Activated CD4-positive, CD25-positive, alpha-beta regulatory T cell treated with anti-CD3 and anti-CD28 coated beads, Interleukin-2, amount 50 U/mL, for 16 hours (primary cell): ENCODE results near the gene TLR6.

ENCODE experiments used
- DNase-seq: peaks from one replicate; pipeline ENCODE4 v3.0.0-alpha.2; 2020; ENCODE audit warnings: low read depth, low spot score

Gene TLR6, protein sequence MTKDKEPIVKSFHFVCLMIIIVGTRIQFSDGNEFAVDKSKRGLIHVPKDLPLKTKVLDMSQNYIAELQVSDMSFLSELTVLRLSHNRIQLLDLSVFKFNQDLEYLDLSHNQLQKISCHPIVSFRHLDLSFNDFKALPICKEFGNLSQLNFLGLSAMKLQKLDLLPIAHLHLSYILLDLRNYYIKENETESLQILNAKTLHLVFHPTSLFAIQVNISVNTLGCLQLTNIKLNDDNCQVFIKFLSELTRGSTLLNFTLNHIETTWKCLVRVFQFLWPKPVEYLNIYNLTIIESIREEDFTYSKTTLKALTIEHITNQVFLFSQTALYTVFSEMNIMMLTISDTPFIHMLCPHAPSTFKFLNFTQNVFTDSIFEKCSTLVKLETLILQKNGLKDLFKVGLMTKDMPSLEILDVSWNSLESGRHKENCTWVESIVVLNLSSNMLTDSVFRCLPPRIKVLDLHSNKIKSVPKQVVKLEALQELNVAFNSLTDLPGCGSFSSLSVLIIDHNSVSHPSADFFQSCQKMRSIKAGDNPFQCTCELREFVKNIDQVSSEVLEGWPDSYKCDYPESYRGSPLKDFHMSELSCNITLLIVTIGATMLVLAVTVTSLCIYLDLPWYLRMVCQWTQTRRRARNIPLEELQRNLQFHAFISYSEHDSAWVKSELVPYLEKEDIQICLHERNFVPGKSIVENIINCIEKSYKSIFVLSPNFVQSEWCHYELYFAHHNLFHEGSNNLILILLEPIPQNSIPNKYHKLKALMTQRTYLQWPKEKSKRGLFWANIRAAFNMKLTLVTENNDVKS

DNA sequence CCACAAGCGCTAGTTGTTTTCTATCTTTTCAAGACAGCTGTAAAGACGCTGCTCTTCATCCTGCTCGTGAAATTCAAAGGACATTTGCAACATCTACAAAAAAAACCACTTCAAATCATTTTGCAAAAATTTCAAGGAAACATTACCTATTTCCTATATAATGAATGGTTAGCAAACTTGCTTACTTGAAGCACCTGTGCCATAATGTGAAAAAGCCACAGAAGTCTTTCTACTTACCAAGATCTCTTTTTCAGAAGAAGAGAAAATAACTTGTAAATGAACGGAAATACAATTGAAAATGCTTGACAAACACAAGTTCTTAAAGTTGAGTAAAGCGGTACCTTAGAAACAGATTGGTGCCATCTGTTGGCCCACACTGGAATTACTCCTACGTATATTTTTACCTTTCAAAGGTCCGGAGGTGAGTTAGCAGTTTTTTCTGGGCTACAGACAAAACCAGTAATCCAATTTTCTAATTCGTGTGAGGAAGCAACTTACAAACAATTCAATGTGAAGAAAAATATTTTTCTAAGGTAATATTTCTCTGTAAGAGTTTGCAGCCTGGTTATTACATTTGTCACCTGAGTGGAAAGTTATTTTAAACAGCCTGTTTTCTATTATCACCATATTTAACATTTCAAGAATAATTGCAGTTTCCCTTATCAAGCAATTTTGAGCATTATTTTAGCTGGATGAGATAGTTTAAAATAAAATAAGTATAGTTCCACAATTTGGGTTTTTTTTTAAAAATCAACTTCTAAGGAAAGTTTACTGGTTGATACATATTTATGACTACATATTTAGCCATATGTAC lies at the start of gene TLR6:
Gene TLR6, minus strand, starts transcription at position 294 of the 814 bp plus-strand sequence. CDS start 27,344 bp downstream, outside the sequence.
- peak; percentile 45 for DNase-seq

DNA sequence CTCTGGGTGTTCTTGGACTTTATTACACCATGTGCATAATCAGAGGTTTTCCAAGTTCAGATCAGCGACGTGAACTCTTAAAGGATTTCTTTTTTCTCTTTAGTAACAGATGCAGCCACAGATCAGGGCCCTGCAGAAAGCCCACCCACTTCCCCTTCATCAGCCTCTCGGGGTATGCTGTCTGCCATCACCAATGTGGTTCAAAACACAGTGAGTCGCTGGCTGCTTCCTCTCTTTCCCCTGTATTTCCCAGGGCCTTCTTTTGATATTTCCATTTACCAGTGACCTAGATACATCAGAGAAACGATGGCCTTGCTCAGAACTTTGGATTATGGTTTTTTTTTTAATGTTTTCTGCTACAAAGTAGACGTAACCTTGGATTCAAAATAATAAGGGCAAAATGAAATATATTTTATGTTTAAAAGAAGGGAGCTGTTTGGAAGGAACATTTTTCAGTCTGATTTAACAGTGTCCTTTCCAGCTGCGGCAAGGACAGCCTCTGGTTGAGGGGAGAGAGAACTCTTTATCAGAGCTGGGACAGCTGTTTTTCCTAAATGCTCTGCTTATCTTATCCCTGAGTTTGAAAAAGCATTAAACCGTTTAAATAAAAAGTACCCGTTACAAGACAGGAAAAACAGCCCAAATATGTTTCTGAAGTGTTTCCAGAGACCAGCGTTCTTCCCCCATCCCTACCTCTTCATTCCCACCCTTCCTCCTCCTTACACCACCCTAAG lies 49.2 kb upstream of the TLR6 start:
- DNase-seq = no peak

DNA sequence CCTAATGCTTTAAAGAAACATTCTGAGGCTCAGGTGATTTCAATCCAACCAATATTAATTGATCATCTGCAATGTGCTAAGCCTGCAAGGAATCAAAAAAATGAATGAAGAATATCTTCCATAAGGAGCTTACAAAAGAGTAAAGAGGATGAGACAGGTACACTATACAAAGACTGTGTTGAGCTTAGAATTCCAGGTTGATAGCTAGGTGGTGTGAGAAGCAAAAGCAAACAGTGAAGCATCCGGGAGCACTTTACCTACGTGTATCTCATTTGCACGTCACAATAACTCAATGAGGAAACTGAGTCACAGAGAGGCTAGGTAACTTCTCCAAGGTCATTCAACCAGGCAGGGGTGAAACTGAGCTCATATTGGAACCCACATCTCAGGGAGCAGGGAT lies 48.1 kb upstream of the TLR6 start:
- no peak for DNase-seq

DNA sequence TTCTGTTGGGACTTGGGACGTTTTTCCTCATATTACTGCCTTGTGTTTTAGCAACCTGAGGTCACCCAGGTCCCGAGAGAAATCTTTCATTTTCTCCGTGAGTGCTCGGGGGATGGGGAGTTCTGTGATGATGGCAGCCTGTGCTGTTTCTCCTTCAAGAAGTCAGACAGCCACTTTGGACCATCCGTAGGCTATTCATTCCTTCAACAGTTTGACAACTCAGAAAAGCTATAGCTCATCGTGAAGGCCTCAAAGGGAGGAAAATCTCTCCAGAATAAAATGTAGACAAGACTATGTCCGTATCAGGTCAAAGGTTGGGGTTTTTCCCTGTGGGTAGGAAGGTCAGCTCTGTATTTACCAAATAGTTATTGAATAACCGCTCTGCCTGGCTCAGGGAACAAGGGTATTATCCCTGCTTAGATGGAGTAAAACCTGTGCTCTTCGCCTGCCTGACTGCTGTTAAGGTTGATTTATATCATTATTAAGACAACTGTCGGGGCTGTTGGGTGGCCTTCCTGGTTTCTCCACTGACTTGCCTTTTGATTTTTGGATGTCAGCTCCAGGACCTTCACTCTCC lies 47.6 kb upstream of the TLR6 start:
- DNase-seq = no peak

DNA sequence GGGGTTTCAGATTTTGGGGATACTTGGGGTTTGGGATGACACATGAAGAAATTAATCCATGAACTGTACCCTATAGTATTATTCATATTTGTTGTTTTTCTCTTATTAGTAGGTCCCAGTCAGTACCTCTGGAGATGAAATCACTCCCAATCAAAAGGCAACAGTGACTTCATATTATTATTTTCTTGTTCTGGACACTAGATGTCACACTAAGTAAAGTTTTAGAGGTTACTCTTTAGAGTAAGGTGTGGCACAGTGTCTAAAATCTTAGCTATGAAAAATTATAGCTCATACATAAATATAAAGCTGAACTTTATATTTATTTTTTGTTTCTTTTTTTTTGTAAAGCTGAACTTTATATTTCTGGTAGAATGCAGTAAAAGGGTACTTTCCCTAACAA lies 46.1 kb upstream of the TLR6 start:
- no peak for DNase-seq

DNA sequence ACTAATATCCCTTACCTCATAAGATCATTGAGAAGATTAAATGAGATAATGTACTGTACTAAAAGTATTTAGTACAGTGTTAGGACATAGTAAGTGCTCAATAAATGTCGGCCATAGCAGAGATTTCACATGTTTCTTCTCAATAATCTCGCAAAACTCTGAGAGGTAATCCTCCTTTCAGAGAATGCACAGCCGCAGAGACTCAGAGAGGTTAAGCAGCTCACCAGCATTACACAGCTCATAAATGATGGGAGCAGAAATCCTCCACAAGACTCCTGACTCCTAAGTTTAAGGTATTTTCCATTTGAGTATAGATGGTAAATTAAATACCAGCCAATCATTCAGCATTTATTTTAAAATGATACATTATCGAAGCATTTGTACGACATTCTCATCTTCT lies 45.6 kb upstream of the TLR6 start:
- DNase-seq = no peak

DNA sequence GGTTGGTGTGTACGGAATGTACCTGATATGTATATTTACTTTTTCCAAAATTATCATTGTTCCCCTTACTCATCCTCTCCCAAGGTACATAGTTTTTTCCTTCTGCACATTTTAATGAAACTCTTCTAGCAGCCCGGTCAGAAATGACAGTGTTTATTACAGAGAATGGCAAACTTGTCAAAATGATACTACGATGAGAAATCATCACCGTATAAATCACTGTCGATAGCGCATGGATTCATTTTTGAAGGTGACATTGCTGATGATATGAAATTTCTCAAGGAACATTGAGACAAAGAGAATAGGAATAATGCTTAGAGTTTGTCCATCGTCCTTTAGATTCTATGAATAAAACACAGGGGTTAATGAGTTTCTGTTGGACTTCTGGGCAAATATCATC lies 41.6 kb upstream of the TLR6 start:
- DNase-seq = no peak

DNA sequence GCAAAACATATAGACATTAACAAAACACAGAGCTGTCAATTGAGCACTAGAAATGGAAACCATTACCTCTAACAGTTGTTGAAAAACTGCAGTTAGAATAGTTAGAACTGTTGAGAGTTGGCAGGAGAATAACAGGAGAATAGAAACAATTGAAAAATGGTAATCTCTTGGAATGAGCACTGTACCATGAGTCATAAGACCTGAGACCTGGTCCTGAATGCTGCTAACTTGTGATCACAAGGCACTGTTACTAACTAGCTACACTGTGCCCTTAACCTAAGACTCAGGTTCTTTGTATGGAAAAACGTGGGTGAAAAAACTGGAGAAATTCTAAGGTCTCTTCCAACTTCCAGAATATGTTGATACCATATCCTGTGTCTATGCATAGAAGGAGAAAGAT lies 40.3 kb upstream of the TLR6 start:
- no peak for DNase-seq

DNA sequence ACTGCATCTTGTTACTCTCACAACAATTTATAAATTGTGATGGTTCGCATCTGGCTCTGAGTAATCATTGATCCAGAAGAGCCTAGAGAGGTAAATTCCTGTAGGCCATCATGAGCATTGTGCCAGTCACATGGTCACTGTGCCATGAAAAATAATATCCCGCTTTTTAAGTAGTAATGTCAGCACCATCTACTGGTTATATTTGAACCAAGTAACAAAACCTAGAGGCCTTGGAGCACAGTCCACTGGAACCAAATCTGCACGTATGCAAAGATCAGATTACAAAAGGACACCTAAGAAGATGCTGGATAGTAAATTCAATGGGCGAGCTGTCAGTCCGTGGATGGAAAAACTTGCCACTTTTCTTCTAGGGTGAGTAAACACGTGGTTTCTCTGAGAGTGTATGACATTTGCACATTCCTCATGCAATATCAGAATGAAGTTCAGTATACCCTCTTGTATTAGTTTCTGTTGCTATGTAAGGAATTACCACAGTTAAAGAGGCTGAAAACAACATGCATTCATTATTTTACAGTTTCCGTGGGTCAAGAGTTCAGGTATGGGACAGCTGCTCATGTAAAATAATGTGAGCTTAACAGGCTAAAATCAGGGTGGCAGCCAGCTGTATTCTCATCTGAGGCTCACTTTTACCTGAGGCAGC lies 37.8 kb upstream of the TLR6 start:
- DNase-seq = no peak

DNA sequence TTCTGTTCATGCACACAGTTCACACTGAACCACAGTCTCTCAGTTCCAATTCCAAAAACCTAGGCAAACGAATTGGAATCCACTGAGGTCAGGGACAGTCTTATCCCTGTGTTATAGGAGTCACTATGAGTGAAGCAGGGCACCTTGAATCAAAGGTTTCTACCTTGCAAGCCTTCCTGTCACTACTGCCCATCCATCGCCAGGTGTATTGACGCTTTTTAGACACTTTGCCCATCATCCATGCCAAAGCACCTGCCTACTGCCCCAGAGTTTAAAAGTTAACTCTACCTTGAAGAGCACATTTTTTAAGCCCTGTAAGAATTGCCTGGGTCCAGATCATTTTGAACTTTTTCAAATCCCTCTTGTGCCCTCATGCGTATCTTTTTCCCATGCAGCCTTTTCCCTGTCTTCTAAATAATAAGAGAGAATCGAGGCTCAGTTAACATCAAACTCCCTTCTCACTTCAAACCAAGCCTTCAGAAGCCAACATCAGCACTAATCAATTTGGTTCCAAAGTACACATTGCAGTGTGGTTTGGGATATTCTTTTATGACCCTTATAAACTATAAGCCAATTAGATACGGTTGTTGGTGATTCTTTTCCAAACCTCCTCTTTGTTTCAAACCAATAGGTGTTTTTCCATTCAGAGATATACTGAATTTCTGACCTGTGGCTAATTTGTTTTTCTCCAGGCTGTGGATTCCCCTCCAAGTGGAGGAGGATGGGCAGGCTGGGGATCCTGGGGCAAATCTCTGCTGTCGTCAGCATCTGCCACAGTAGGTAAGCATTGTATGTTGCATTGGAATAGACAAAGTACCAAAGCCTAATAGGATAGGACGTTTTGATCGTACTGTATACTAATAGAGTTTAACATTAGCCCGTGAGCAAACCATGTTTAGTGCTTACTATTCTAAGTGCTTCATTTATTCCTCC lies 34.7 kb upstream of the TLR6 start:
- no peak for DNase-seq

DNA sequence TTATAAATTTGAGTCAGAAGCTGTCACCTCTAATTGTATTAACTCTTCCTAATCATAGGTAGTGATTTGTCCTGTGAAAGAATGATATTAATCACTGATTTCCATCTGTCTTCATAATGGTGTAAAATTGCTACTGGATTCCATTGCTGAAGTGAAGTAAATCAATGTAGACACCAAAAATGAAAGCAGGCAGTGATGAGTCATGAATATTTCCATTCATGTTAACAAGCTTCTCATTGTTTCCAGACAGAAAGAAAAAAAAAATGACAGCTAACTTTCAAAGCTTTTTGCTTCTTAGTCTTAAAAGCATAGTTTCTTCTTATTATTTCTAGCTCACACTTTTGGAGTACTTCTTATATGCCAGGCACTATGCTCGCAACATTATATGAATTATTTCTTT lies 32.5 kb upstream of the TLR6 start:
- no peak for DNase-seq

DNA sequence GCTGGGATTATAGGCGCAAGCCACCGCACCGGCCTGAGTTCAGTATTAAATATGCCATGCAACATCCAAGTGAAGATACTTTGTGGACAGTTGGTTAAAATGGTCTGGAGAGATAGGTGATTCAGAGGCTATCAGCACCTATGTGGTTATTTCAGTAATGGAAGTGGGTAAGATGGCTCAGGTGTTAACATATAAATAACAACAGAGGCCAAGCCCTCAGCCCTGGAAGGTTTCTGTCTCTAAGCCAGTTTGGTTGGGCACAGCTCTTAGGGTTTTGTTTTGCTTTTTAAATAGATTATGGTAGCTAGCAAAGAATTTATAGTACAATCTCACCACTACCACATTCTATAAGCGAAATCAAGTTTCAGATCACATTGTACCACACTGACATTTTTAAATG lies 27.6 kb upstream of the TLR6 start:
- no peak for DNase-seq

DNA sequence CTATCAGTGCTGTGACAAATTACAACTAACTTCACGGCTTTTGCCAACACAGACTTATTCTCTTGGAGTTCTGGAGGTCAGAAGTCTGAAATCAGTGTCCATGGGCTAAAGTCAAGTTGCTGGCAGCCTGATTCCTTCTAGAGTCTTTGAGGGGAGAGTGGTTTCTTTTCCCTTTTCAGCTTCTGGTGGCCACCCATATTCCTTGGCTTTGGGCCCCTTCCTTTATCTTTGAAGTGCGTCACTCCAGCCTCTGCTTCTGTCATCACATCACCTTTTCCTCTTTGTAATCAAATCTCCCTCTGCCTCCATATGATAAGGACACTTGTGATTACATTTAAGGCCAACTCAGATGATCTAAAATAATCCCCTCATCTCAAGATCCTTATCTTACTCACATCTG lies 20.0 kb upstream of the TLR6 start:
- no peak for DNase-seq

DNA sequence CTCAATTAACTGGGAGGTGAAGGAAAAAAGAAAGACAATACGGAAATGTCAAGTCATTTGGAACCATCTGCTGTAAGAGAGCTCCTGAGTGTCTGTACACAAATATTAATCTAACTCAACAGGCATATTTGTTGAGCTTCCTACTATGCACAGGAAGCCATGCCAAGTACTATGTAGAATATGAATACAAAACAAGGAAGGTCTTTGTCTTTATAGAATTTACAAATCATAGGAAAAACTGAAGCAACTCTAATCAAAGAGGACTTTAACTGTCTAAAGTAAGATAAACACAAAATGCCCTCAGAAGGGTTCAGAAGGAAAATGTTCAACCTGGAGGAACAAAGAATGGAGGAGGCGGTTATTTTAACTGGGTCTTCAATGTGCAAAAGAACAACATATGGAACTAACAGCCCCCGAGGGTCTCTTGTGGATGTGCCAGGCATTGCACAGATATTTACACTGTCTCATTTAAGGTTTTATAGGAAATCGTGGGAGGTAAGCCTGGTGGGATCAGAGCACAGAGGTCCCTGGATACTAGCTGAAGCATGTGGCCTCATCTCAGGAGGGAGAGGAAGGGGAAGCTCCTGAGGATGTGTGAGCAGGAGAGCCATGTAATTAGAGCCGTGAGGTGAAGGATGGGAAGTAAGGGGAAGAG lies 16.8 kb upstream of the TLR6 start:
- no peak for DNase-seq

DNA sequence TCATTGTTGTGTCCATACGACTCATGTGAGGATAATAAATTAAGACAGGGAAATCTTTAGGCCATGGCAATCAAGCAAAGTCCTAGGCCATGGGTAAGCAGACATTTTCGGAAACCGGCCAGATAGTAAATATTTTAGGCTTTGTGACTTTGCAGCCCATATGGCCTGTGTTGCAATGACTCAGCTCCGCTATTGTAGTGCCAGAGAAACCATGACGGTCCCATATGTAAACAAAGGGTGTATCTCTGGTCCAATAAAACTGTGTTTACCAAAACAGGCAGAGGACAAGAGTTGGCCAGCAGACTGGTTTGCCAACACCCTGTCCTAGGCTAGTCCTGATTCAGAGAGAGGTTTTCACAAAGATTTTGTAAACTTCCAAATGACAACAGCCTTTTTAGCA lies 16.0 kb upstream of the TLR6 start:
- DNase-seq = no peak

DNA sequence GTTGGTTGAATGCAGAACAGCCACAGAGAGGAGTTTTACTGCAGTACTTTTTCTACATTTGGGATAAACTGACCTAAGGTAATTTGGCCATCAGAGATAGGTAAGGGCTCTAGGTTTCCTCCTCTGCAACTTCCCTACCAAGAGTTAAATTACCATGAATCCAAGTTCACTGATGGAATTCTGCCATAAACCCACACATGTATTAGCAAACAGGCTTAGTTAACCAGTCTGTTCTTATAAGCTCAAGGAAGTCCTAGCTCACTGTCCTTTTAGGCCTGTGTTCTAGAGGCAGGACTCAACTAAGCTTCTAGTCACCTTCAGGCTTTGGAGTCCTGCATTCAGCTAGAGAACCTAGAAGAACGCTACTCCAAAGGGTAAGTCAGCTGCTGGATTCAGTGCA lies 15.0 kb upstream of the TLR6 start:
- no peak for DNase-seq

DNA sequence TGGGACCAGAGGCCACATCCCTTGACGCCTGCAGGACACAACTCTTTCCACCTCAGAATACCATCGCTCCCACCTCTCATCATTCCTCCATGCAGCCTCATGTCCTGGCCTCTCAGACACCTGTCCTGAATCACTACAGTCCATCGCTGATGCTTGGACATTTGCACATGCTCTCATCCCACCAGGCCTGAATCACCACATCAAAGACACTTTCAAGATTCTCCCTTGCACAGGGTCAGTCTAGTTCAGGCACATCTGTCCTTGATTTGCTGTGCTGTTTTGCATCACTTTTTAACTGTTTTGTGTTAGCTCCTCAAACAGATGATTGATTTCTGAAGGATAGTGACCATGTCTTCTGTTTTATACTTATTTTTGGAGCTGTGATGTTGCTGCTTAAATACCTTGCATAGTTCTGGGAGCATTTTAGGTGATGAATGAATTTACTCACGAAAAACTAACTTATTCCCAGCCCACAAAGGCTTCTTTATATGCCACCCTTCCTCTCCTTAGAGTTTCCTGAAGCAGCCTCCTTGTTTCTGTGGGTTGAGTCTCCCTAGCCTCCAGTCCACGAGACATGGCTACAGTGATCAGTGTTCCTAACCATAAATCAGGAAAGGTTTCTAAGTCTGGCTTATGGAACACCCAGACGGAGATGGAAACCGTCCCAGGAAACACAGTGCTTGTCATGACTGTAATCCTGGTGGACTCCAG lies 13.6 kb upstream of the TLR6 start:
- no peak for DNase-seq

DNA sequence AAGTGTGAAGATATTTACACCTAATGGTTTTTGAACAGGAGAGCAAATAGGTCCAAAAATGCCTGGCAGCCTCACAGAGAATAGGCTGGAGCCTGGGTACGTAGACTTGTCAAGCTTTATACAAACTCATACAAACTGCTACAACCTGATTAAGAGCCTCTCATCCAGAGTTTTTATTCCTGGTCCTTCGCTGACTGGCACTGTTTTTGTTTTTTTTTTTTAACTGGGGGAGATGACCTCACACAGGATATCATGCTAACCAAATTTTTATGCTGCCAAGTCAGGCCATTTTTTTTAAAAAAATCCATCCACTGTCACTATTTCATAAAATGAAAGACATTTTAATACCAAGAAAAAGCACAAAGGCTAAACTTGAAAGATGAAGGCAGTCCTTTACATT lies 12.9 kb upstream of the TLR6 start:
- no peak for DNase-seq
